GM18520 (cell line): Measurements from ENCODE around the gene NMB.
"Not testable (repeated sequence)": the region's sequence is repeated elsewhere in the genome, so short reads cannot be mapped to it uniquely, and the experiment has no call there.

ENCODE experiments used
- ATAC-seq: cut with Tn5 transposase; IDR thresholded peaks from one replicate; pipeline ENCODE4 v1.9.1; 2021; ENCODE audit not compliant: unreplicated experiment

Gene NMB

DNA sequence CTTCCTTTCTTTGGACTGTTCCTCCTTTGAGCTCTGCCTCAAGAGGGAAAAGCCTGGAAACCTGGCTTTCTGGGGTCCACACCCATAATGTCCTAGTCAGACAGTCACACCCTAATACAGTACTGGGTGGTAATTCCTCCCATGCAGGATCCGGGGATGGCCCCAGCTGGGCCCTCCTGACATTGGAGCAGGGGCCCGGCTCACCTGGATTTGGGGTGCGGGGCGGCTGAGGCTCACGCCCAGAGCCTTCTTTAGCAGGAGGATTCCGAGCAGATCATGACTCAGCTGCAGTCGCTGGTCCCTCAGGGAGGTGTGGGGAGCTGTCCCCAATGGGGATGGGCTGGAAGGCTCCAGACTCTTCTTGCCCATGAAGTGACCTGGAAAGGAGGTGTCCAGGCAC, 1.0 kb downstream of the NMB start:
- no peak for ATAC-seq

DNA sequence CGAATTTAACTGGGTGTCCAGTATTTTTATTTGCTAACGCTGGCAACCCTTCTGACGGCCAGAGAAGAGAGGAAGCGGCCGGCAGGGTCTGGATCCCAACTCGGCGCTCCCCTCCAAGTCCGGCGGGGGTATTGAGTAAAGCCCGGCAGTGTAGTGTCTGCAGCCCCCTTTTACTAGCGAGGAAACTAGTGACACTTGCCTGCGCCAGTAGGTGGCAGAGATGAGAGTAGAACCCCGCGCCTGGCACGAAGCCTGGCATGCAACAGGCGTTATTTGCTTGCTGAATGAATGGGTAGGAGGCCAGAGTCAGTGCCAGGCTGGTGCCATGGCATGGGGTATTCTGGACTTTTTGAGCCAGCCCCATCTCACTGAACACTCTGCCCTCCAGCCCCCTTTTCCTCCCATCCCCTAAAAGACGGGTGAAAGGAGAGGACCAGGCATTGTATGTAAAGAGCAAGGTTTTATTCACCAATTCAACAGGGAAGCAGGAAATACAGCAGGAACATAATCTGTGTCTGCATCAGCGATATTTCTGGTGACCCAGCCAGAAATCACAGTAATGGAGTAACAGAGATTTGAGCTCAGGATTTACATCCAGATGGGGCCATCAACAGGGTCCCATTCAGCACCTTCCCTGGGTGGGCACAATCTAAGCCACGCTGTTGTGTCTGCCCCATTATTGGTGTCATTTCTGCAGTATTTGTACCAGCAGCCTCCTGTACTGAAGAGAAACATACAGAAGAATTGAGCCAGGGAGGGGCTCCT, 3.1 kb downstream of the NMB start:
- ATAC-seq: peak; percentile 22

- peak; percentile 52 for ATAC-seq
Observed at GRCh38 chr15:84653910-84654688, 3.9 kb downstream of the NMB start, which contains the start of gene WDR73. WDR73 (minus strand) TSS chr15:84654283; CDS start chr15:84654274, 9 bp downstream.

DNA sequence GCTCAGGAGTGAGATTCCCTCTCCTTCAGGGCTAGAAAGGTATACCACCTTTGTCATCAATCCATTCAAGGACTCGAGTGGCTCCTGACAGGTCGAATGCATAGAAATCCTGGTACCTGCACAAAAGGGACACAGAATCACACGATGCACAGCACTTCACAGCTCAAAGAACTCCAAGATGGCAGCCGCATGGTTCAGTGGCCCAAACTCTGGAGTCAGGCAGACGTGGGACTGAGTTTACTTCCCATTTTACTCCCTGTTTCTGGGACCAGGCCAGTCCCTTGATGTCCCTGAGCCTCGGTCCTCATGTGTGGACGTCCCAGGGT, 4.5 kb downstream of the NMB start:
- no peak for ATAC-seq

DNA sequence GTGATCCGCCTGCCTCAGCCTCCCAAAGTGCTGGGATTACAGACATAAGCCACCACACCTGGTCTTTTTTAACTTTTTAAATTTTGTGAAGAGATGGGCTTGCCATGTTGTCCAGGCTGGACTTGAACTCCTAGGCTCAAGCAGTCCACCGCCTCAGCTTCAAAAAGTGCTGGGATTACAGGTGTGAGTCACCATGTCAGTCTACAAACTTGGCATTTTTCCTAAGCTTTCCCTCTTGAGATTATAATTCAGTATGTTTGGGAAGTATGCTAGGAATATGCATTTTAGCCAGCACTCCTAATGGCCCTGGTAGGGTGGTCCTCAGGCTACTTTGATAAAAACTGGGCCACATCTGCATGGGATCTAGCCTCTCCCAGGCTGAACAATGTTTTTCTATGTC, 8.3 kb downstream of the NMB start:
- no peak for ATAC-seq

DNA sequence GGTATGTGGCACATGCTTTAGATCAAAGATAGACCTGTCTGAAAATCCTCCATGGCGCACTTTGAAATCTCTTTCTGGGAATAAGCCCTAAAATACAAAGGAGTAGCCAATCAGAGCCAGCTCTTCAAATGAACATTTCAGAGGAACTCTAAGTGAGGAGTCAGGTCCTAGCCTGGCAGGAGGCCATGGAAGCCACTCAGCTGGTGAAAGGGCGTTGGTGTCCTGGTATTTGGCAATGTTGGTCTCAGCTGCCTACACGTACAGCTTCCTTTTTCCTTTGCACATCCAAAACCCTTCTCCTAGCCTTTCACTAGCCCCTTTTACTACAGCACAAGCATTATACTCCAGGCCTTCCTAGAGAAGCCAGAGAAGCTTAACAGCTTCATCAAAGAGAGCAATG, 9.5 kb downstream of the NMB start:
- no peak for ATAC-seq

DNA sequence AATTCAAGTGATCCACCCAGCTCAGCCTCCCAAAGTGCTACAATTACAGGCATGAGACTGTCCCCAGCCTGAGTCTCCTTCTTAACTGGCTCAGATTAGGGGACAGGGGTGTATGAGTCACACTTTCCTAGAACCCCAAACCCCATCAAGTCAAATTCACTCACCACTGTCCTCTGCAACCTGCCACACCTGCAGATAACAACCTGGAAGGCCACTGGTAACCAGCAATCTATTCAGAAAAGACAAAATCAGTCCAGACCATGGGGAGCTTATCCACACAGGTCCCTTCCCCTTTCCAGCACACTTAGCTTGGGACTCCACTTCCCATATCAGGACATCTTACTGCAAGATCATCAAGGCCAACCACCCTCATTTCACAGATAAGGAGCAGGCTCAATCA, 10.3 kb downstream of the NMB start:
- no peak for ATAC-seq

- no peak for ATAC-seq
Observed at GRCh38 chr15:84645997-84646396, 12.0 kb downstream of the NMB start.

- no peak for ATAC-seq
Observed at GRCh38 chr15:84645496-84645895, 12.5 kb downstream of the NMB start.

GRCh38 chr15:84643838-84644237, 14.2 kb downstream of the NMB start:
- no peak for ATAC-seq

DNA sequence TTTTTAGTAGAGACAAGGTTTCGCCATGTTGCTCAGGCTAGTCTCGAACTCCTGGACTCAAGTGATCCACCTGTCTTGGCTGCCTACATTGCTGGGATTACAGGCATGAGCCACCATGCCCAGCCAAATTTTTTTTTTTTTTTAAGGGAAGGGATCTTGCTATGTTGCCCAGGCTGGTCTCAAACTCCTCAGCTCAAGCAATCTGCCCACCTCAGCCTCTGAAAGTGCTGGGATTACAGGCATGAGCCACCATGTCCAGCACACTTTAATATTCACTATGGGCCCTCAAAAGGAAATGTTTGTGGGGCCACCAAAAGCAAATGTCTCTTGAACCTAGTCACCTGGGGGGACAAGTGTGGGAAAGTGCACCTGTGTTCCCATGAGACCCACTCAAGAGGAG, 15.4 kb downstream of the NMB start:
- not testable (repeated sequence) for ATAC-seq

DNA sequence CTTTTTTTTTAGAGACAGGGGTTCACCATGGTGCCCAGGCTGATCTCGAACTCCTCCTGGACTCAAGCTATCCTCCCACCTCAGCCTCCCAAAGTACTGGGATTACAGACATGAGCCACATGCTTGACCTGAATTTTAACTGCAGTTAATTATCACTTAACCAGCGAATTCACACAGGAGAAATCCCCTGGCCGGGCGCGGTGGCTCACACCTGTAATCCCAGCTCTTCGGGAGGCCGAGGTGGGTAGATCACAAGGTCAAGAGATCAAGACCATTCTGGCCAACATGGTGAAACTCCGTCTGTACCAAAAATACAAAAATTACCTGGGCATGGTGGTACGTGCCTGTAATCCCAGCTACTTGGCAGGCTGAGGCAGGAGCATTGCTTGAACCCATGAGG, 16.1 kb downstream of the NMB start:
- not testable (repeated sequence) for ATAC-seq

DNA sequence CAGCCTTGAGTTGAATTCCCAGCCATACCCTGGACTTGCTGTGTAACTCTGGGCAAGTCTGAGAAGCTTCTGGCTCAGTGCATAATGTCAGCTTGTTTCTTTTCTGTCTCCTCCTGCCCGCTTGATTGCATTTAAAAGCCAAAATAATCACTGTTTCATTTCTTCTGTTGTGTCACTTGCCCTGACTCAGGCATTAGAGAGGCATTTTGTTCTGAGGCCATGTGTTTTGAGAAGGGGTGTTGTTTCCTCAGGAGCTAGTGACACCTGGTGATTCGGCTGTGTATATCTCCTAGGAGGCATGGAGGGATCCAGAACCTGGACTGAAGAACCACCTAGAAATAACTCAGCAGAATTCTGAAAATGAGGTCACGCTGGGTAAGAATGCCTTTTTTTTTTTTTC, 19.9 kb downstream of the NMB start:
- no peak for ATAC-seq

GRCh38 chr15:84634228-84634837, 23.7 kb downstream of the NMB start:
- no peak for ATAC-seq

- peak; percentile 27 for ATAC-seq
Observed at GRCh38 chr15:84633311-84634227, 24.4 kb downstream of the NMB start.

- no peak for ATAC-seq
Observed at GRCh38 chr15:84631706-84632272, 26.2 kb downstream of the NMB start.

DNA sequence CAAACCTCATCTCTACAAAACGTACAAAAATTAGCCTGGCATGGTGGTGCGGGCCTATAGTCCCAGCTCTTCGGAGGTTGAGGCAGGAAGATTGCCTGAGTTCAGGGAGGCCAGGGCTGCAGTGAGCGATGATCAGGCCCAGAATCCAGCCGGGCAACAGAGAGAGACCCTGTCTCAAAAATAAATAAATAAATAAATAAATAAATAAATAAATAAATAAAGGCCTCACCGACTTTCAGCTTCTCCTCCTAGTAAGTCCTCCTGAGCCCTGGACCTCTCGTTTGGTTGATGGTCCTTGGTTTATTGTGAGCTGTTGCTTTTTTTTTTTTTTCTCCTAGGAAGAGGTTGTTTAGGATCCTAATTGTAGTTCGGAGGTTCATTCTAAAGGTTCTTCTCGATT, 29.0 kb downstream of the NMB start:
- no peak for ATAC-seq

DNA sequence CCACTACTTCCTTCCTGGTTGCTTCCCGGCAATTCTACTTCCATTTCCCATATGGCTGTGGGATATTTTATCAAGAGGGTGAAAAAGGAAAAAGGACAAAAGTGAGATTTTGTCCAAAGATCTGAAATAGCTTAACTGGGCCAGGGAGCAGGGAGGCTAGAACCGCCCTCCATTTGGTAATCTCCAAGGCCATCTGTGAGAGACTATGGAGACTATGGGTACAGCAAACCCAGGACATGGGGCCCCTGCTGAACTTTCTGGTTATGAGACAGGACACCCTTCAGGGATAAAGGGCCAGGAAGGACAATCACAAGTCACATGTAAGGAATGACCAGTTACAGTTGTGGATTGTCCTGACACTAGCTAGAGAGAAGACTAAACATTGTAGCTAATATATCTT, 32.9 kb downstream of the NMB start:
- no peak for ATAC-seq

GRCh38 chr15:84624359-84624758, 33.6 kb downstream of the NMB start:
- ATAC-seq: no peak

DNA sequence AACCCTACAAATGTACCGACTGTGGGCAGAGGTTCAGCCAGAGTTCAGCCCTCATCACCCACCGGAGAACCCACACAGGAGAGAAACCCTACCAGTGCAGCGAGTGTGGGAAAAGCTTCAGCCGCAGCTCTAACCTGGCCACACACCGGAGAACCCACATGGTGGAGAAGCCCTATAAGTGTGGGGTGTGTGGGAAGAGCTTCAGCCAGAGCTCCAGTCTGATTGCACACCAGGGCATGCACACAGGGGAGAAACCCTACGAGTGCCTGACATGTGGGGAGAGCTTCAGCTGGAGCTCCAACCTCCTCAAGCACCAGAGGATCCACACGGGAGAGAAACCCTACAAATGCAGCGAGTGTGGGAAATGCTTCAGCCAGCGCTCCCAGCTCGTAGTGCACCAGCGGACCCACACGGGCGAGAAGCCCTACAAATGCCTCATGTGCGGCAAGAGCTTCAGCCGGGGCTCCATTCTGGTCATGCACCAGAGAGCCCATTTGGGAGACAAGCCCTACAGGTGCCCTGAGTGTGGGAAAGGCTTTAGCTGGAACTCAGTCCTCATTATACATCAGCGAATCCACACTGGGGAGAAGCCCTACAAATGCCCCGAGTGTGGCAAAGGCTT, 36.5 kb downstream of the NMB start:
- ATAC-seq: no peak
